ENCODE results near the gene BRMS1L. TPM values are rescaled to one million over a fixed set of nuclear protein-coding genes. Genes with fewer than 3 reads are reported as not detected.

The BRMS1L gene
- total RNA-seq, 6 experiments from 2014 or later, result 7.1 to 10.1 (median 8.4) TPM

DNA sequence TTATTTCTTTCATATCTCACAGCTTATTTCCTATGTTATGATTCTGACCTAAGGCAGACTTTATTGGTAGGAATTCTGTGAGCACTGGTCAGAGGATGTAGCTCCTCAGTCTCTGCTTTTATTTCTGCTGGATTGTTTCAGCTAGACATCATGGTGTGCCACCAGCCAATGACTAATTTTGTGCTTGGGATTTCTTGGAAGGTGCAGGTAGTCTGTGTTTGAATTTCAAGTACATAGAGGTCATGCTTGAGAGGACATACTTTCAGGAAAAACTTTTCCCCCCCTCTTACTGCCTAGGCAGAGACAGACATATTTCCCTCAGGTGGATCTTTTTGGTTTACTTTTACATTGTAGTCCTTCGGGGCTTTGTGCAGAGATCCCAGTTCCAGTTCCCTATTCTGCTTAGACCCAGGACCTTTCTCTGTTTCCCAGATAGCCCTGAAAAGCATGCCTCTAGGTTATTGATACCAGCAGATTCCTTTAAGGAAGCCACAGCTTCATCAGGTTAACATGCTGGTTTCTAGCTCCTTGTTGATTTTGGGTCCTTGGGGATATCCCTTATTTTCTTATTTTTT is 28.6 kb downstream of the BRMS1L start:
- Mint-ChIP-seq H3K36me3 (ENCODE audit: low read depth) (peaks cover 22% of the 10 kb centered on the region), H3K4me3 (no peak overlapping the region), H3K9me3 (peaks cover 8% of the 10 kb centered on the region; the same call in 1 of the 2 replicates), H3K27ac (no peak overlapping the region), H3K27me3 (ENCODE audit: insufficient read depth) (no peaks in the 10 kb centered on the region), H3K4me1 (ENCODE audit: low read depth) (peaks cover 15% of the 10 kb centered on the region)
- TF ChIP-seq CTCF (IDR thresholded peaks at IDR 0.05), result no peak
- no peak for DNase-seq

GRCh38 chr14:35855876-35856481 is 29.8 kb downstream of the BRMS1L start:
- no peak for TF ChIP-seq CTCF (IDR thresholded peaks at IDR 0.05)
- no peak for DNase-seq
- no peak overlapping the region for H3K27ac Mint-ChIP-seq

DNA sequence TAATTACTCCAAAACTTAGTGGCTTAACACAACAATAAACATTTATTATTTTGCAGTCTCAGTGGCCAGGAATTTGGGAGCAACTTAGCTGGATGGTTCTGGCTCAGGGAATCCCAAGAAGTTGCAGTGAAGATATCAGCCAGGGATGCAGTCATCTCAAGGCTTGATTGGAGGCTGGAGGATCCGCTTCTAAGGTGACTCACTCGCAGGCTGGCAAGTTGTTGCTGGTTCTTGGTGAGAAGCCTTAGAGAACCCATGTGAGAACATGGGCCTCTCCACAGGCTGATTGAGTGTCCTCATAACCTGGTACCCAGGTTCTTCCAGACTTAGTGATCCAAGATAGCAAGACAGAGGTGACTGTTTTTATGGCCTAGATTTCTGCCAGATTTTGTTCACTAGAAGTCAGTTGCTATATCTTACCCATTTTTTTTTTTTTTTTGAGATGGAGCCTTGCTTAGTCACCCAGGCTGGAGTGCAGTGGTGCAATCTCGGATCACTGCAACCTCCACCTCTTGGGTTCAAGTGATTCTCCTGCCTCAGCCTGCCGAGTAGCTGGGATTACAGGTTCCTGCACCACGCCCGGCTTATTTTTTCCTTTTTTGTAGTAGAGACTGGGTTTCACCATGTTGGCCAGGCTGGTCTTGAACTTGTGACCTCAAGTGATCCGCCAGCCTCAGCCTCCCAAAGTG is 32.5 kb downstream of the BRMS1L start:
- DNase-seq, result peak; percentile 62
- no peak for TF ChIP-seq CTCF (IDR thresholded peaks at IDR 0.05)
- Mint-ChIP-seq H3K9me3 (no peaks in the 10 kb centered on the region), H3K4me3 (no peak overlapping the region), H3K36me3 (ENCODE audit: low read depth) (peaks cover 3% of the 10 kb centered on the region), H3K27me3 (ENCODE audit: insufficient read depth) (no peaks in the 10 kb centered on the region), H3K27ac (peak overlapping the region; percentile 51; the same call in 1 of the 2 replicates), H3K4me1 (ENCODE audit: low read depth) (peaks cover 15% of the 10 kb centered on the region)

More at GRCh38 chr14:35855876-35856481, 29.8 kb downstream of the BRMS1L start:
- peaks cover 8% of the 10 kb centered on the region; the same call in 1 of the 2 replicates for H3K9me3 Mint-ChIP-seq
- H3K4me3 Mint-ChIP-seq, result no peak overlapping the region
- H3K4me1 Mint-ChIP-seq (ENCODE audit: low read depth), result peaks cover 15% of the 10 kb centered on the region
- no peaks in the 10 kb centered on the region for H3K27me3 Mint-ChIP-seq (ENCODE audit: insufficient read depth)
- peaks cover 14% of the 10 kb centered on the region for H3K36me3 Mint-ChIP-seq (ENCODE audit: low read depth)

DNA sequence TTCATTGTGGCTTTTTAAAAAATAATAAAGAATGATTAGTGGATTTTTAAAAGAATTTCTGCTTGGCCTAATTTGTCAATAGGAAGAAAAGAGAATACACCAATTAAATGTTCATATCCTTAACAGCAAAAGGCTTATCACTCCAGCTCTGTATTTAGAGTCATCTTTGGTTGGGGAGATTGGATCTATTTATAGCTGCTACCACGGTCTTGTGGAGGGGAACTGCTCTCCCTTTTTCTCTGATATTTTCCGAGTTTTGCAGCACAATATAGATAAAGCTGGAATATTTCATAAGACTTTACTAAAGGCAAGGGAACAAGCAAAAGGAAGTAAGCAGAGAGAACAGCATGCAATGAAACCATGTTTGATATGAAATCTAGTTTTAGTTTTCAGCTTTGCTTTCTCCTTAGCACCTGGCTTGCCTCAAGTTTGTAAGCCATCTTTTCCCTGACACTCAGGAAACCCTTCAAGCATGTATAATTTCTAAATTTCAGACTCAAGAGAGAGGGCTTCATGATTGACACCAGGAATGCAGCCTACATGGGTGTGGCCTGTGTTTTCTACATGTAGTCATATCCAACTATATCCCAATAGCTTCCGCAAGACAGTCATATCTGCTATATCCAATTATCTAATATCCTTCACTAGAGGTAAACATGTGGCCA is 35.2 kb downstream of the BRMS1L start:
- DNase-seq, result no peak
- H3K27me3 Mint-ChIP-seq (ENCODE audit: insufficient read depth), result no peaks in the 10 kb centered on the region
- peaks cover 17% of the 10 kb centered on the region for H3K4me1 Mint-ChIP-seq (ENCODE audit: low read depth)
- no peak overlapping the region for H3K4me3 Mint-ChIP-seq
- no peak overlapping the region; the same call in 1 of the 2 replicates for H3K27ac Mint-ChIP-seq
- no peaks in the 10 kb centered on the region for H3K9me3 Mint-ChIP-seq
- peaks cover 11% of the 10 kb centered on the region for H3K36me3 Mint-ChIP-seq (ENCODE audit: low read depth)
- TF ChIP-seq CTCF (IDR thresholded peaks at IDR 0.05), result no peak

- H3K4me3 Mint-ChIP-seq, result no peak overlapping the region
- no peaks in the 10 kb centered on the region for H3K27me3 Mint-ChIP-seq (ENCODE audit: insufficient read depth)
- no peak for DNase-seq
- no peaks in the 10 kb centered on the region for H3K9me3 Mint-ChIP-seq
- no peak for TF ChIP-seq CTCF (IDR thresholded peaks at IDR 0.05)
- H3K27ac Mint-ChIP-seq, result peak overlapping the region; percentile 25; the same call in 1 of the 2 replicates
- peaks cover 25% of the 10 kb centered on the region for H3K4me1 Mint-ChIP-seq (ENCODE audit: low read depth)
- H3K36me3 Mint-ChIP-seq (ENCODE audit: low read depth), result peaks cover 11% of the 10 kb centered on the region; the same call in 1 of the 2 replicates
Observed at GRCh38 chr14:35865611-35866324, 39.6 kb downstream of the BRMS1L start.

Data from HFFc6 (cell line).